Panc1 (cell line): ENCODE data around the gene MYO5B. TPM values are rescaled to one million over a fixed set of nuclear protein-coding genes. Genes with fewer than 3 reads are reported as not detected.

Source experiments
- ATAC-seq: fragments of 200-7000 bp; cut with Tn5 transposase; 2 replicates; pipeline ENCODE4 v1.9.1; 2020; ENCODE audit warnings: mild to moderate bottlenecking, moderate library complexity
- BruUV-seq: library from RNA; stranded (reverse); fragments of 400-500 nt; replicated peaks from 2 replicates; lab custom pipeline; 2021; lab: Mats Ljungman, UMichigan
- CTCF ChIA-PET: fragments of 300-600 bp; sonication (Branson Sonifier 250); formaldehyde crosslinking; loops from one replicate; lab custom pipeline; 2022; ENCODE audit warnings: antibody characterized with exemption; lab: Charles Lee
- POLR2A ChIA-PET: fragments of 300-600 bp; sonication (Branson Sonifier 250); formaldehyde crosslinking; loops from one replicate; lab custom pipeline; 2022; ENCODE audit warnings: antibody characterized with exemption; lab: Charles Lee
- DNase-seq: peaks from one replicate; pipeline ENCODE4 v3.0.0-alpha.2; 2010; ENCODE audit warnings: low read depth, low spot score
- H3K27ac ChIP-seq: 2 replicates; pipeline ENCODE4 v1.5.1; 2011; ENCODE audit warnings: mild to moderate bottlenecking, low read length, inconsistent platforms
- H3K27me3 ChIP-seq: fragments of 200-500 bp; sonication (Bioruptor generic); 2 replicates; pipeline ENCODE4 v1.6.0; 2014; ENCODE audit warnings: low read length, inconsistent platforms; ENCODE audit not compliant: control insufficient read depth, insufficient read depth
- H3K36me3 ChIP-seq: fragments of 200-500 bp; sonication (Bioruptor generic); 2 replicates; pipeline ENCODE4 v1.5.1; 2014; ENCODE audit warnings: inconsistent platforms, mild to moderate bottlenecking, low read length, moderate library complexity; ENCODE audit not compliant: control insufficient read depth, insufficient read depth
- H3K4me1 ChIP-seq: 2 replicates; pipeline ENCODE4 v1.5.1; 2011; ENCODE audit warnings: inconsistent platforms, mild to moderate bottlenecking, low read length, moderate library complexity; ENCODE audit not compliant: control insufficient read depth, insufficient read depth
- H3K4me3 ChIP-seq, 2 experiments: 2 replicates each; pipeline ENCODE4 v1.5.1; 2011 to 2012; ENCODE audit warnings: low read depth in 2 of 2, low read length in 2 of 2, mild to moderate bottlenecking in 2 of 2, inconsistent platforms in 1 of 2, moderate library complexity in 1 of 2
- H3K9me3 ChIP-seq: fragments of 200-500 bp; sonication (Bioruptor generic); 2 replicates; pipeline ENCODE4 v1.5.1; 2014; ENCODE audit warnings: low read depth, mild to moderate bottlenecking, inconsistent platforms, low read length, moderate library complexity; ENCODE audit not compliant: control insufficient read depth, insufficient read depth
- POLR2AphosphoS5 ChIP-seq: IDR thresholded peaks from 2 replicates; pipeline ENCODE4 v1.6.1; 2012; ENCODE audit warnings: mild to moderate bottlenecking, low read depth, low read length, moderate library complexity
- SIN3A ChIP-seq: IDR thresholded peaks from 2 replicates; pipeline ENCODE4 v1.6.1; 2012; ENCODE audit warnings: low read depth, mild to moderate bottlenecking, low read length, moderate library complexity, borderline replicate concordance; ENCODE audit not compliant: insufficient read depth
- TCF7L2 ChIP-seq: IDR thresholded peaks from 2 replicates; pipeline ENCODE4 v1.6.1; 2011; ENCODE audit warnings: mild to moderate bottlenecking, low read depth, low read length, inconsistent platforms
- in situ Hi-C: cut with HindIII; loops from 2 replicates; pipeline ENCODE4 v1.10.0; 2016; ENCODE audit warnings: low sequenced_read_pairs, low pct_unique_long_range_greater_than_20kb
- intact Hi-C: fragments of 100-400 bp; cut with micrococcal nuclease; formaldehyde crosslinking; loops from one replicate; pipeline ENCODE4 v1.10.0; 2022; ENCODE audit not compliant: unreplicated experiment
- total RNA-seq: library from RNA; stranded (reverse); gene quantifications from one replicate; pipeline ENCODE4 v1.2.1, GENCODE V29; 2021; ENCODE audit not compliant: unreplicated experiment
- TF ChIP-seq, protein P1 (sequence below), 2 experiments: IDR thresholded peaks; 2 replicates each; pipeline ENCODE4 v1.6.1; 2011 to 2012; ENCODE audit warnings: low read depth in 2 of 2, control low read depth in 1 of 2, low read length in 1 of 2, mild to moderate bottlenecking in 1 of 2, moderate library complexity in 1 of 2; ENCODE audit not compliant: insufficient read depth in 1 of 2
- TF ChIP-seq, protein P2 (sequence below): fragments of 450-650 bp; IDR thresholded peaks from 2 replicates; pipeline ENCODE4 v1.5.1; 2017; ENCODE audit warnings: mild to moderate bottlenecking

Gene MYO5B
- total RNA-seq, 1 experiment from 2014 or later: 0.31 TPM

DNA sequence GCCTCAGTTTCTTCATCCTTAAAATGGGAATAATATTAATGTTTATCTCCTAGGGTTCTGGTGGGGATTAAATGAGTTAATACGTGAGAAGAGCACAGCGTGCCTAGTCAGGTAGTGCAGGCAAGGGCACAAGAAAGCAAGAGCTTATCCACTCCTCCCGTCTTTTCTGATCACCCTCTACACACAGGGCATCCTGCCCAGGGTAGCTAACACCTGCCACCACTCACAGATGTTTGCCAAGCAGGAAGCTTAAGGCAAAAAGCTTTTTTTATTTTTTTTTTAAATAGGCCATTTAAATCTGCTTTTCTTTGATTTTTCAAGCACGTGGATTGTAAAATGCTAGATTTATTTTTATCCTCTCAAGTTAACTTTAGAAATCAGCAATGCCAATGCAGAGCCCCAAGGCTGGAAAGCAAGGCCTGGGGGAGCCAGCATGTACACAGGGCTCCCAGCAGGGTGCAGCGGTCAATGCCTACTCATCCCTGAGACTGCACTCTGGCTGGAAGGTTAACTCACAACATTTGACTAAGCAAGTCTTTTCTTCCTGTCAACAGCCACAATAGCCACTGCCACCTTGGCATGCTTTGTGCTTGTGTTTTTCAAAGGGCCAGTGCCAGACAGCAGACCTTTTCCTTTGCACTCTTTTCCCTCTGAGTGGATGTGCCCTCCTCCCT, 295.2 kb downstream of the MYO5B start:
- DNase-seq (no peak), ATAC-seq (no peak)
- Histone ChIP-seq H3K9me3 (no peaks in the 10 kb centered on the region), H3K27me3 (no peaks in the 10 kb centered on the region; the same call in 1 of the 2 replicates), H3K36me3 (no peaks in the 10 kb centered on the region), H3K27ac (no peak overlapping the region), H3K4me1 (no peaks in the 10 kb centered on the region), H3K4me3 (no peak overlapping the region)
- in situ Hi-C loops (no loop called here), intact Hi-C loops (no loop called here)
- TF ChIP-seq TCF7L2 (no peak), POLR2AphosphoS5 (no peak), SIN3A (no peak)
- TF ChIP-seq, protein P1, sequence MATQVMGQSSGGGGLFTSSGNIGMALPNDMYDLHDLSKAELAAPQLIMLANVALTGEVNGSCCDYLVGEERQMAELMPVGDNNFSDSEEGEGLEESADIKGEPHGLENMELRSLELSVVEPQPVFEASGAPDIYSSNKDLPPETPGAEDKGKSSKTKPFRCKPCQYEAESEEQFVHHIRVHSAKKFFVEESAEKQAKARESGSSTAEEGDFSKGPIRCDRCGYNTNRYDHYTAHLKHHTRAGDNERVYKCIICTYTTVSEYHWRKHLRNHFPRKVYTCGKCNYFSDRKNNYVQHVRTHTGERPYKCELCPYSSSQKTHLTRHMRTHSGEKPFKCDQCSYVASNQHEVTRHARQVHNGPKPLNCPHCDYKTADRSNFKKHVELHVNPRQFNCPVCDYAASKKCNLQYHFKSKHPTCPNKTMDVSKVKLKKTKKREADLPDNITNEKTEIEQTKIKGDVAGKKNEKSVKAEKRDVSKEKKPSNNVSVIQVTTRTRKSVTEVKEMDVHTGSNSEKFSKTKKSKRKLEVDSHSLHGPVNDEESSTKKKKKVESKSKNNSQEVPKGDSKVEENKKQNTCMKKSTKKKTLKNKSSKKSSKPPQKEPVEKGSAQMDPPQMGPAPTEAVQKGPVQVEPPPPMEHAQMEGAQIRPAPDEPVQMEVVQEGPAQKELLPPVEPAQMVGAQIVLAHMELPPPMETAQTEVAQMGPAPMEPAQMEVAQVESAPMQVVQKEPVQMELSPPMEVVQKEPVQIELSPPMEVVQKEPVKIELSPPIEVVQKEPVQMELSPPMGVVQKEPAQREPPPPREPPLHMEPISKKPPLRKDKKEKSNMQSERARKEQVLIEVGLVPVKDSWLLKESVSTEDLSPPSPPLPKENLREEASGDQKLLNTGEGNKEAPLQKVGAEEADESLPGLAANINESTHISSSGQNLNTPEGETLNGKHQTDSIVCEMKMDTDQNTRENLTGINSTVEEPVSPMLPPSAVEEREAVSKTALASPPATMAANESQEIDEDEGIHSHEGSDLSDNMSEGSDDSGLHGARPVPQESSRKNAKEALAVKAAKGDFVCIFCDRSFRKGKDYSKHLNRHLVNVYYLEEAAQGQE (IDR thresholded peaks at IDR 0.05; ENCODE audit: insufficient read depth in 1 of 2, low read depth in 2 of 2, low read length in 1 of 2): no peak
- TF ChIP-seq, protein P2, sequence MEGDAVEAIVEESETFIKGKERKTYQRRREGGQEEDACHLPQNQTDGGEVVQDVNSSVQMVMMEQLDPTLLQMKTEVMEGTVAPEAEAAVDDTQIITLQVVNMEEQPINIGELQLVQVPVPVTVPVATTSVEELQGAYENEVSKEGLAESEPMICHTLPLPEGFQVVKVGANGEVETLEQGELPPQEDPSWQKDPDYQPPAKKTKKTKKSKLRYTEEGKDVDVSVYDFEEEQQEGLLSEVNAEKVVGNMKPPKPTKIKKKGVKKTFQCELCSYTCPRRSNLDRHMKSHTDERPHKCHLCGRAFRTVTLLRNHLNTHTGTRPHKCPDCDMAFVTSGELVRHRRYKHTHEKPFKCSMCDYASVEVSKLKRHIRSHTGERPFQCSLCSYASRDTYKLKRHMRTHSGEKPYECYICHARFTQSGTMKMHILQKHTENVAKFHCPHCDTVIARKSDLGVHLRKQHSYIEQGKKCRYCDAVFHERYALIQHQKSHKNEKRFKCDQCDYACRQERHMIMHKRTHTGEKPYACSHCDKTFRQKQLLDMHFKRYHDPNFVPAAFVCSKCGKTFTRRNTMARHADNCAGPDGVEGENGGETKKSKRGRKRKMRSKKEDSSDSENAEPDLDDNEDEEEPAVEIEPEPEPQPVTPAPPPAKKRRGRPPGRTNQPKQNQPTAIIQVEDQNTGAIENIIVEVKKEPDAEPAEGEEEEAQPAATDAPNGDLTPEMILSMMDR: no peak
- POLR2A ChIA-PET: no interaction called here
- CTCF ChIA-PET: no interaction called here
- no TSS peak for BruUV-seq

DNA sequence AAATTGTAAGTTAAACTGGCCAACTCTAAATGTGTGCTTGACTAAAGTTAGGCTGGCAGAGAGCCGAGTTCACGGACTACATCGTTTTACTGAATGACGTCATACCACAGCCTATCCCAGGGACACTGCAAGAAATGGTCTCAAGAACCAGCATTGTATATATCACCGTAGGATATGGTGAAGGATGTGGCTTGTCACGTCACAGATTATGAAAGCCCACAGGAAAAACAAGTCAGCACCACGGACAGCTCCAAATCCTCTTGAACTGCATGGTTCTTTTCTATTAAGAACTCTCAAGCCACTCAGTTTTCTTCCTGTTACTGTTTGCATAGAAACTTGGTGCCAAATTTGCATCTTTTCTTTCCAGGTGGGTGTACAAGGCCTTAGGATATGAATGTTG, 296.5 kb downstream of the MYO5B start:
- Histone ChIP-seq H3K27ac (no peak overlapping the region), H3K36me3 (no peaks in the 10 kb centered on the region), H3K4me1 (no peaks in the 10 kb centered on the region), H3K27me3 (no peaks in the 10 kb centered on the region; the same call in 1 of the 2 replicates), H3K9me3 (no peaks in the 10 kb centered on the region), H3K4me3 (no peak overlapping the region)
- TF ChIP-seq, protein P1 (IDR thresholded peaks at IDR 0.05; ENCODE audit: insufficient read depth in 1 of 2, low read depth in 2 of 2, low read length in 1 of 2): peak; percentile 90 to 91
- TF ChIP-seq POLR2AphosphoS5: no peak
- TF ChIP-seq, protein P2: no peak
- DNase-seq: no peak
- in situ Hi-C loops: no loop called here
- BruUV-seq: no TSS peak
- ChIA-PET CTCF (no interaction called here), POLR2A (no interaction called here)
- intact Hi-C loops: no loop called here
- no peak for ATAC-seq
